Measurements from ENCODE around the gene NBPF15. TPM values are rescaled to one million over a fixed set of nuclear protein-coding genes. Genes with fewer than 3 reads are reported as not detected.
A peak's percentile ranks its signal among the peaks of the same experiment; 100 is the strongest.
"Not testable (repeated sequence)": the region's sequence is repeated elsewhere in the genome, so short reads cannot be mapped to it uniquely, and the experiment has no call there.

Gene NBPF15
- total and polyA plus RNA-seq, 4 donors, result 23.0 to 66.0 (median 33.6) TPM

DNA sequence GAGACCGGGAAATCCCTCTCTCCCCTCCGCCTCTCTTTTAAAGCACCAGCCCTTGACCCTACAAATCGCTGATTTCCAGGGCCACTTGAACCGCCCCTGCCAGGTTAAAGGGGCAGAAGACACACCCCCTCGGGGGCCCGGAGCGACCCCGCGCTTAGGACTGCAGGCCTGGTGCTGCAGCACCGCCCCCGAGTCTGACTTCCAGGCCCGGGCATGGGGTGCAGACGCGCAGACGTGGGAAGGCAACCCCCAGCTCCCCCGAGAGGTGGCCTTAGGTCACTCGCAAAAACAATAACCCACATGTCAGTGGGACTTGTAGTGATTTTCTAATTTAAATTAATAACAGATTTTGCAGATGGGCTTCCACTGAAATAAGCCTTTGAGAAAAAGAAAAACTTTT lies 309 bp upstream of the NBPF15 start:
- WGBS, 2 donors, result no CpG with 5 or more reads among the region's 17 CpGs
- H3K9me3 ChIP-seq (ENCODE audit: control insufficient read depth, low read length); intact Hi-C loops (cut with DNase I); H3K4me1 ChIP-seq (ENCODE audit: control insufficient read depth in 1 of 2, insufficient read depth in 2 of 2, low read length in 2 of 2); H3K27me3 ChIP-seq (ENCODE audit: control insufficient read depth in 1 of 2, insufficient read depth in 2 of 2, low read length in 1 of 2); ATAC-seq (ENCODE audit: low FRiP score); DNase-seq; H3K36me3 ChIP-seq (ENCODE audit: control insufficient read depth in 1 of 2, insufficient read depth in 2 of 2, low read length in 1 of 2); H3K27ac ChIP-seq (ENCODE audit: low read depth in 1 of 2, low read length in 2 of 2); H3K4me3 ChIP-seq (ENCODE audit: low read length in 2 of 2): not testable (repeated sequence)

DNA sequence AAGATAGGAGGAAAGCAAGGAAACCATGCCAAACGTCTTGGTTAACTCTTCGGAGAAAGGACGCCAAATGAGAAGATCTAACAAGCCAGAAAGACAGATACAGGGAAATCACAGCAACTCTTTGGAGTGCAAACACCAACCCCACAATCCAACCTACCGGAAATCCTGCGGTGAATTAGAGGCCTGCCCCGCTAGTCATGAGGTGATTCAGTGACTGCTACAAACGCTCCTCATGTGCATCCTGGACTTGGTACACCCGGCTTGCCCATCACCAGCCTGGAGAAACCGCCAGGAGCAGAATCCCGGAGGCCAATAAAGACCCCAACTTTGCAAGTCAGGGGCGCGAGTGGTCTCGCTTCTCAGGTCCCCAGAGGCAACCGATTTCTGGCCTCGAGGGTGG lies 783 bp downstream of the NBPF15 start:
- peak; percentile 65 for ATAC-seq (ENCODE audit: low FRiP score)
- H3K27me3 ChIP-seq (ENCODE audit: control insufficient read depth in 1 of 2, insufficient read depth in 2 of 2, low read length in 1 of 2); H3K36me3 ChIP-seq (ENCODE audit: control insufficient read depth in 1 of 2, insufficient read depth in 2 of 2, low read length in 1 of 2); DNase-seq; H3K9me3 ChIP-seq (ENCODE audit: control insufficient read depth, low read length); H3K4me1 ChIP-seq (ENCODE audit: control insufficient read depth in 1 of 2, insufficient read depth in 2 of 2, low read length in 2 of 2); H3K27ac ChIP-seq (ENCODE audit: low read depth in 1 of 2, low read length in 2 of 2); intact Hi-C loops (cut with DNase I): not testable (repeated sequence)
- 0 to 1% methylated on average over 6 to 7 of the region's 15 CpGs for WGBS, 2 donors
- peak overlapping the region in 1 of 2 donors; percentile 12 for H3K4me3 ChIP-seq (ENCODE audit: low read length in 2 of 2)

DNA sequence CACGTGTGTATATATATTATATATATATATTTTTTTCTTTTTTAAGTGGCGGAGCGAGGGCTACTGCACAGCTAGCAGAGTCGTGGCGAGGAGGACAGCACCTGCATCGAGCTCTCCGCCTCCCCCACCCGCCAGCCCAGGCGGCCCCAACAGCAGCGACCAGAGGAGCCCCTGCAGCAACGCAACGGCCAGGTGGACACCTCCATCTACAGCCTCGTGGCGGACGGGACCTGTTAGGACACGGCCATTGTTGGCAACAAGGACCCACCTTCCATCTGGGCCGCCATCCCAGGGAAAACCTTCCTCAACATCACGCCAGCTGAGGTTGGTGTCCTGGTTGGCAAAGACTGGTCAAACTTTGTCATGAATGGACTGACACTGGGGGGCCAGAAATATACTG lies 19.1 kb downstream of the NBPF15 start:
- WGBS, 2 donors, result 96 to 97% methylated on average over 14 to 18 of the region's 18 CpGs
- intact Hi-C loops (cut with DNase I); DNase-seq: not testable (repeated sequence)

DNA sequence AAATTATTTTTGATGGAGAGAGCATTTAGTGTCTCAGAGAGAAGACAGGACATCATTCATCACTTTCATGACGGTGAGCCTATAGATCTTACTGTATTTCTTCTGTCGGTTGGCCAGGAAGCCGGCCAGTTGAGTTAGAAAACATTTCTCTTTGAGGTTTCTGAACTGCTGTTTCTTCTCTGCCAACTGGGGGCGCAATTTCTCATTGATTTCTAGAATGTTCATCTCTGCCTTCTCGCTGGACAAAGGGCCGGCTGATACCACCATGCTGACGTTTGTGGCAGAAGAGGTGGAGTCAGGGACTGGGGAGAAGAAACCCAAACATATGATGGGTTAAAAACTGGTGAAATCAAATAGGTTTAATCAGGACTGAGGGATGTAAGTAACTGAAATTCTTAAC lies 21.7 kb downstream of the NBPF15 start:
- H3K27ac ChIP-seq (ENCODE audit: low read depth in 1 of 2, low read length in 2 of 2); intact Hi-C loops (cut with DNase I); ATAC-seq (ENCODE audit: low FRiP score); H3K4me1 ChIP-seq (ENCODE audit: control insufficient read depth in 1 of 2, insufficient read depth in 2 of 2, low read length in 2 of 2); H3K9me3 ChIP-seq (ENCODE audit: control insufficient read depth, low read length); H3K36me3 ChIP-seq (ENCODE audit: control insufficient read depth in 1 of 2, insufficient read depth in 2 of 2, low read length in 1 of 2); DNase-seq; H3K4me3 ChIP-seq (ENCODE audit: low read length in 2 of 2); H3K27me3 ChIP-seq (ENCODE audit: control insufficient read depth in 1 of 2, insufficient read depth in 2 of 2, low read length in 1 of 2): not testable (repeated sequence)
- 34 to 44% methylated on average over 6 of the region's 7 CpGs for WGBS, 2 donors

More for the DNA sequence above, 19.1 kb downstream of the NBPF15 start:
- not testable (repeated sequence) for H3K36me3 ChIP-seq (ENCODE audit: control insufficient read depth in 1 of 2, insufficient read depth in 2 of 2, low read length in 1 of 2); H3K4me1 ChIP-seq (ENCODE audit: control insufficient read depth in 1 of 2, insufficient read depth in 2 of 2, low read length in 2 of 2); H3K4me3 ChIP-seq (ENCODE audit: low read length in 2 of 2); ATAC-seq (ENCODE audit: low FRiP score); H3K9me3 ChIP-seq (ENCODE audit: control insufficient read depth, low read length); H3K27ac ChIP-seq (ENCODE audit: low read depth in 1 of 2, low read length in 2 of 2); H3K27me3 ChIP-seq (ENCODE audit: control insufficient read depth in 1 of 2, insufficient read depth in 2 of 2, low read length in 1 of 2)

DNA sequence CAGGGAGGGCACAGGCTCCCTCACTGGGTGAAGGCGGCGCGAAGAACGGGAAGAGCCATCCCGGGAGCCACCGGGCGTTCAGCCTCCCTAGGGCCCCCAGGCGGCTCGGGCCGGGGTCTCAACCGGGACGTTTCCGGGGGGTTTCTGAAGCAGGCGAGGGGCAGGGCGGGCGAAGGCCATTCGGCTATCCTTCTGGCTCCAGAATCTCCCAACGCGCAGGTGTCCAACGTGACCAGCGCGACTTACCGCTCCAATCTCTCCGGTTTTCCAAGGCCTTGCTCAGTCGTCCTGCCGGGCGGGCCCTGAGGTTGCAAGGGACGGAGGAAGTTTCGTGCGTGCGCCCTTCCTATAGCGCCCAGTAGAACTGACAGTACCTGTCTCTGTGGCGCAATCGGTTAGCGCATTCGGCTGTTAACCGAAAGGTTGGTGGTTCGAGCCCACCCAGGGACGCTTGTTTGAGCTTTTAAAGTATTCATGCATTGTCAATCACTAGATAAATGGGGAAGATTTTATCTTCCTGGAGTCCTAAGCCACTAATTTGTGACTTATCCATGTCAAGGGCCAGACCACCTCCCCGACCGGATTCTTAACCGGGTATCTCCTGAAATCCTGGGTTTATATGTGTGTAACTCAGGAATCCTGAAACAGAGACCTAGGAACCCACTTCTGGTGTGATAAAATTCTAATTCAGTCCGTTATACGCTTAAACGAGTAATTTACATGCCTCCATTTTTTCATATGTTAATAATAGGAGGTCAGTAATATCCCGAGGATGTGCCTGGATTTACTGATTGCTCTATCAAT lies 42.4 kb downstream of the NBPF15 start:
- H3K4me3 ChIP-seq (ENCODE audit: low read length in 2 of 2); H3K9me3 ChIP-seq (ENCODE audit: control insufficient read depth, low read length); ATAC-seq (ENCODE audit: low FRiP score); H3K36me3 ChIP-seq (ENCODE audit: control insufficient read depth in 1 of 2, insufficient read depth in 2 of 2, low read length in 1 of 2); H3K27ac ChIP-seq (ENCODE audit: low read depth in 1 of 2, low read length in 2 of 2); H3K4me1 ChIP-seq (ENCODE audit: control insufficient read depth in 1 of 2, insufficient read depth in 2 of 2, low read length in 2 of 2); intact Hi-C loops (cut with DNase I); H3K27me3 ChIP-seq (ENCODE audit: control insufficient read depth in 1 of 2, insufficient read depth in 2 of 2, low read length in 1 of 2): not testable (repeated sequence)
- 6 to 10% methylated on average over 27 to 46 of the region's 46 CpGs for WGBS, 2 donors
- peak; percentile 55 to 74 for DNase-seq

DNA sequence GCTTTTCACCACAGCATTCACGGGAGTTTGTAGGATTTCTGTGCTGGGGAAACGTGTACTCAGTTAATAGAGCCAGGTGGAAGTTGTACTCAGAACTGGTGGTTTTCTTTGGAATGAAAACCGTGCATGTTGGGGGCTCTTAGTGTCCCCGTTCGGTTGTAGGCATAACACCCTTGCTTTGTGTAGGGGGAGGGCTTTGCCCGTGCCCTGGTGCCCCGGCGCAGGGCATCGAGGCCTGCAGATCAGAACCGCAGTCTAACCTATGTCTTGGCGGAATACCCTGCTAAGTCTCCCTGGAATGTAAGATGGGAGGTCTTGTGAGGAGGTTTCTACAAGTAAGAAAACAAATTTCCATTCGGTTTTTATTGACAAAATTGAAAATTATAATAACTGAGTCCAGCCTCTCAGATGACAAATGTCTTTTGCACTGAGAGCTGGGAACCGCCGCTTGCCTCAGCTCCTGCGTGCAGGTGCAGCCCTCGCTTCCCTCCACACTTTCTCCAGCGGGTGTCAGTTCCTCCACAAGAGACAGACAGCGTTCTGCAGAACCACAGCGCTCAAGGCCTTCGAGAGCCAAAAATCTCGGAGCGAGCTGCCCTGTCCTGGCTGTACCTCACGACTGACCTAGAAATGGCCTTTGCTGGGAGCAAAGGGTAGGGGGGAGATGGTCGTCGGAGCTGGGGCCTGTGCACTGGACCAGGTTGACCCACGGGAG lies 47.9 kb downstream of the NBPF15 start:
- DNase-seq; H3K4me1 ChIP-seq (ENCODE audit: control insufficient read depth in 1 of 2, insufficient read depth in 2 of 2, low read length in 2 of 2); H3K27me3 ChIP-seq (ENCODE audit: control insufficient read depth in 1 of 2, insufficient read depth in 2 of 2, low read length in 1 of 2); intact Hi-C loops (cut with DNase I); H3K36me3 ChIP-seq (ENCODE audit: control insufficient read depth in 1 of 2, insufficient read depth in 2 of 2, low read length in 1 of 2); H3K9me3 ChIP-seq (ENCODE audit: control insufficient read depth, low read length); ATAC-seq (ENCODE audit: low FRiP score); H3K27ac ChIP-seq (ENCODE audit: low read depth in 1 of 2, low read length in 2 of 2): not testable (repeated sequence)
- 57 to 66% methylated on average over 9 to 20 of the region's 26 CpGs for WGBS, 2 donors
- peak overlapping the region in 1 of 2 donors; percentile 22 for H3K4me3 ChIP-seq (ENCODE audit: low read length in 2 of 2)

DNA sequence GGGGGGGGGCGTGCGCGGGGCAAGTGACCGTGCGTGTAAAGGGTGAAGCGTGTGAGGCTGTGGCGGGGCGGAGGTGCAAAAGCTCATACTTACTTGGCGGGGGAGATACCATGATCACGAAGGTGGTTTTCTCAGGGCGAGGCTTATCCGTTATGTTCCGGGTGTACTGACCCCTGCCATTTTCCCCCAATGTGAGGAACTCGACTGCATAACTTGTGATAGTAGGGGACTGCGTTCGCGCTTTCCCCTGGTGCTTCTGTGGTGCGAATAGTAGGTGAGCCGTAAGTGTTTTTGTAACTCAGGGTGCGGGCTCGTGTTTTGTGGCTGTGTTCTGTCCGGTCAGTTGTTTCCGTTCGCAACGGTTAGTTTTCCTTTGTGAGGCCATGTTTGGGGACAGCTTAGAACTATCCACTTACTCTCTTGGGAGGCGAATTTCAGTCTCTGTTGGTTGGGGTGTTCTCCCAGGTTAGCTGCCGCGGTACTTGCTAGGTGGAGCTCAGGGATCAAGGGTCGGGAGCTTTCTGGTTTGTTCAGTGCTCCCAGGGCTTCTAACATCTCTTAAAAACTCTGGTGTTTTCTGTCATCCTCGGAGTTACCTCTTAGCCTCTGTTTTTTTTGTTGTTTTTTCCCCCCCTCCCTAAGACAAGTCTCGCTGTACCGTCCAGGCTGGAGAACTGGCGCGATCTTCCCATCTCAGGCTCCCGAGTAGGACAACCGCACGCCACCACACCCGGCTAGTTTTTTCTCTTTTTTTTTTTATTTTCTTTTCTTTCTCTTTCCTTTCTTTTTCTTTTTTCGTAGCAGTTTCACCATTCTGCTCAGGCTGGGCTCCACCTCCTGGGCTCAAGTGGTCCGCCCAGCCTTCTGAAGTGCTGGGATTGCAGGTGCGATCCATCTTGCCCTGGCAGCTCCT lies 48.7 kb downstream of the NBPF15 start:
- H3K27me3 ChIP-seq (ENCODE audit: control insufficient read depth in 1 of 2, insufficient read depth in 2 of 2, low read length in 1 of 2); H3K9me3 ChIP-seq (ENCODE audit: control insufficient read depth, low read length); H3K4me1 ChIP-seq (ENCODE audit: control insufficient read depth in 1 of 2, insufficient read depth in 2 of 2, low read length in 2 of 2); intact Hi-C loops (cut with DNase I); H3K36me3 ChIP-seq (ENCODE audit: control insufficient read depth in 1 of 2, insufficient read depth in 2 of 2, low read length in 1 of 2): not testable (repeated sequence)
- DNase-seq (peak; percentile 78 to 83), ATAC-seq (ENCODE audit: low FRiP score) (peak; percentile 87)
- 1 to 3% methylated on average over 41 of the region's 41 CpGs for WGBS, 2 donors
- Histone ChIP-seq H3K27ac (ENCODE audit: low read depth in 1 of 2, low read length in 2 of 2) (peak overlapping the region in 1 of 2 donors; percentile 42), H3K4me3 (ENCODE audit: low read length in 2 of 2) (peak overlapping the region; percentile 22 to 72)

DNA sequence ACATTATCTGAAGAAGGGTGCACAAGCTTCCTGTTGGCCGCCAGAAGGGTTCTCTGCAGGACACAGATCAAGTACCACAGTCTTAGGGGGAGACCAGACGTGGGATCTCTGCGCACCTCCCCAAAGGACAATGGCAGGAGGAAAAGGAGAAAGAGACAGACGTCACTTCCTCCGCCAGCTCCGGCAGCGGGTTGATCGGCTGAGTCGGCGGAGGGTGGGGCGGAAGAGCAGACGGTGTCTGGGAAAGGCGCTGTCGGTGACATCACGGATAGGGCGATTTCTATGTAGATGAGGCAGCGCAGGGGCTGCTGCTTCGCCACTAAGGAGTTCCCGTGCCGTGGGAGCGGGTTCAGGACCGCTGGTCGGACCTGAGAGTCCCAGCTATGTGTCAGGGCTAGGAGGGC lies 49.4 kb downstream of the NBPF15 start:
- 3 to 4% methylated on average over 11 to 23 of the region's 23 CpGs for WGBS, 2 donors
- H3K4me3 ChIP-seq (ENCODE audit: low read length in 2 of 2), result peak overlapping the region in 1 of 2 donors; percentile 72
- intact Hi-C loops (cut with DNase I); H3K27ac ChIP-seq (ENCODE audit: low read depth in 1 of 2, low read length in 2 of 2); H3K36me3 ChIP-seq (ENCODE audit: control insufficient read depth in 1 of 2, insufficient read depth in 2 of 2, low read length in 1 of 2); H3K27me3 ChIP-seq (ENCODE audit: control insufficient read depth in 1 of 2, insufficient read depth in 2 of 2, low read length in 1 of 2); H3K4me1 ChIP-seq (ENCODE audit: control insufficient read depth in 1 of 2, insufficient read depth in 2 of 2, low read length in 2 of 2); H3K9me3 ChIP-seq (ENCODE audit: control insufficient read depth, low read length): not testable (repeated sequence)
- peak; percentile 90 for ATAC-seq (ENCODE audit: low FRiP score)
- peak; percentile 84 to 90 for DNase-seq

Data from aorta (tissue), 5 donors.